IMR-90 (cell line): ENCODE results near the gene HUNK. TPM values are rescaled to one million over a fixed set of nuclear protein-coding genes. Genes with fewer than 3 reads are reported as not detected.

Source experiments
- ATAC-seq: fragments of 200-7000 bp; cut with Tn5 transposase; 2 replicates; pipeline ENCODE4 v1.9.1; 2020; ENCODE audit warnings: low read depth, mild to moderate bottlenecking, moderate library complexity
- BruUV-seq: library from RNA; stranded (reverse); fragments of 400-500 nt; replicated peaks from 2 replicates; lab custom pipeline; 2021; lab: Mats Ljungman, UMichigan
- CTCF ChIA-PET: fragments of 300-600 bp; formaldehyde crosslinking; extraction: SDS; loops from one replicate; lab custom pipeline; 2021; ENCODE audit warnings: antibody characterized with exemption; lab: Yijun Ruan, JAX
- POLR2A ChIA-PET: fragments of 300-600 bp; sonication (Branson Sonifier 250); formaldehyde crosslinking; loops from one replicate; lab custom pipeline; 2022; ENCODE audit warnings: antibody characterized with exemption; ENCODE audit not compliant: unreplicated experiment; lab: Charles Lee
- DNase-seq: peaks from one replicate; pipeline ENCODE4 v3.0.0; 2013
- H2AFZ ChIP-seq: replicated peaks from 2 replicates; pipeline ENCODE3; 2013; ENCODE audit warnings: low read length, mild to moderate bottlenecking; ENCODE audit not compliant: poor library complexity
- H2AK5ac ChIP-seq: 2 replicates; pipeline ENCODE4 v1.6.1; 2013; ENCODE audit warnings: low read depth, low read length, inconsistent platforms
- H2AK9ac ChIP-seq: replicated peaks from 2 replicates; pipeline ENCODE3; 2013; ENCODE audit warnings: mild to moderate bottlenecking, low read depth, low read length, moderate library complexity; ENCODE audit not compliant: poor library complexity
- H2BK120ac ChIP-seq: 2 replicates; pipeline ENCODE4 v1.6.1; 2013; ENCODE audit warnings: low read depth, low read length, inconsistent platforms
- H2BK15ac ChIP-seq: 3 replicates; pipeline ENCODE4 v1.6.1; 2013; ENCODE audit warnings: low read depth, low read length, inconsistent platforms
- H2BK20ac ChIP-seq: 2 replicates; pipeline ENCODE4 v1.6.1; 2013; ENCODE audit warnings: low read depth, mild to moderate bottlenecking, inconsistent platforms, low read length, moderate library complexity
- H2BK5ac ChIP-seq: 2 replicates; pipeline ENCODE4 v1.6.1; 2013; ENCODE audit warnings: mild to moderate bottlenecking, low read depth, low read length, inconsistent platforms; ENCODE audit not compliant: poor library complexity, severe bottlenecking
- H3K14ac ChIP-seq: replicated peaks from 2 replicates; pipeline ENCODE4 v1.6.1; 2013; ENCODE audit warnings: low read depth, low read length, inconsistent platforms
- H3K18ac ChIP-seq: 2 replicates; pipeline ENCODE4 v1.6.1; 2013; ENCODE audit warnings: low read depth, low read length, control low read depth
- H3K23ac ChIP-seq: 2 replicates; pipeline ENCODE4 v1.6.1; 2013; ENCODE audit warnings: low read depth, low read length, inconsistent platforms
- H3K27ac ChIP-seq: 2 replicates; pipeline ENCODE4 v1.5.1; 2013; ENCODE audit warnings: mild to moderate bottlenecking, control low read depth, low read length; ENCODE audit not compliant: insufficient read depth
- H3K27me3 ChIP-seq: 2 replicates; pipeline ENCODE4 v1.6.1; 2013; ENCODE audit warnings: low read length; ENCODE audit not compliant: control insufficient read depth, insufficient read depth
- H3K36me3 ChIP-seq: 2 replicates; pipeline ENCODE4 v1.6.1; 2013; ENCODE audit warnings: low read length, mixed read lengths; ENCODE audit not compliant: control insufficient read depth, insufficient read depth
- H3K4ac ChIP-seq: 2 replicates; pipeline ENCODE4 v1.6.1; 2013; ENCODE audit warnings: low read depth, low read length, inconsistent platforms
- H3K4me1 ChIP-seq: 2 replicates; pipeline ENCODE4 v1.6.1; 2013; ENCODE audit warnings: low read length, mixed read lengths; ENCODE audit not compliant: control insufficient read depth, insufficient read depth
- H3K4me2 ChIP-seq: 2 replicates; pipeline ENCODE4 v1.6.1; 2013; ENCODE audit warnings: low read depth, mild to moderate bottlenecking, control low read depth, low read length, moderate library complexity
- H3K4me3 ChIP-seq: 2 replicates; pipeline ENCODE4 v1.5.1; 2013; ENCODE audit warnings: low read depth, mild to moderate bottlenecking, control low read depth, low read length, moderate library complexity; ENCODE audit not compliant: insufficient read depth
- H3K56ac ChIP-seq: 2 replicates; pipeline ENCODE4 v1.6.1; 2013; ENCODE audit warnings: low read length, inconsistent platforms; ENCODE audit not compliant: insufficient read depth; ENCODE audit errors: extremely low read depth
- H3K79me1 ChIP-seq, 2 experiments: 2 replicates each; pipeline ENCODE4 v1.6.1; 2013; ENCODE audit warnings: low read length in 2 of 2, inconsistent platforms in 1 of 2, low read depth in 1 of 2
- H3K9ac ChIP-seq: 2 replicates; pipeline ENCODE4 v1.6.1; 2013; ENCODE audit warnings: low read depth, low read length, control low read depth
- H3K9me1 ChIP-seq: 2 replicates; pipeline ENCODE4 v1.6.1; 2013; ENCODE audit warnings: low read length, inconsistent platforms; ENCODE audit not compliant: insufficient read depth
- H3K9me3 ChIP-seq: 2 replicates; pipeline ENCODE4 v1.6.1; 2013; ENCODE audit warnings: low read length; ENCODE audit not compliant: control insufficient read depth, insufficient read depth
- H4K20me1 ChIP-seq: 2 replicates; pipeline ENCODE4 v1.6.1; 2013; ENCODE audit warnings: low read length, inconsistent platforms; ENCODE audit not compliant: insufficient read depth
- H4K5ac ChIP-seq: 2 replicates; pipeline ENCODE4 v1.6.1; 2013; ENCODE audit warnings: mild to moderate bottlenecking, low read depth, low read length, control low read depth
- H4K8ac ChIP-seq, 2 experiments: 2 replicates each; pipeline ENCODE4 v1.6.1; 2013; ENCODE audit warnings: low read depth in 2 of 2, low read length in 2 of 2, control low read depth in 1 of 2, inconsistent platforms in 1 of 2
- H4K91ac ChIP-seq: 2 replicates; pipeline ENCODE4 v1.6.1; 2013; ENCODE audit warnings: low read depth, low read length, inconsistent platforms; ENCODE audit not compliant: insufficient read depth
- BHLHE40 ChIP-seq: fragments of 150-350 bp; IDR thresholded peaks from 2 replicates; pipeline ENCODE4 v1.6.1; 2016; ENCODE audit warnings: mild to moderate bottlenecking, low read depth, low read length
- CEBPB ChIP-seq: IDR thresholded peaks from 2 replicates; pipeline ENCODE4 v1.6.1; 2012; ENCODE audit warnings: low read depth, low read length, improper control_type of control experiment
- CTCF ChIP-seq: conservative IDR thresholded peaks from 2 replicates; pipeline ENCODE4 v1.5.1; 2012; ENCODE audit warnings: mild to moderate bottlenecking, low read depth, low read length, improper control_type of control experiment
- MAFK ChIP-seq: IDR thresholded peaks from 2 replicates; pipeline ENCODE4 v1.6.1; 2012; ENCODE audit warnings: low read depth, low read length, improper control_type of control experiment
- MXI1 ChIP-seq: IDR thresholded peaks from 2 replicates; pipeline ENCODE4 v1.6.1; 2012; ENCODE audit warnings: low read depth, mild to moderate bottlenecking, low read length, moderate library complexity, borderline replicate concordance
- NFE2L2 ChIP-seq: fragments of 150-350 bp; IDR thresholded peaks from 2 replicates; pipeline ENCODE4 v1.6.1; 2016; ENCODE audit warnings: low read depth, mild to moderate bottlenecking, low read length
- RCOR1 ChIP-seq: IDR thresholded peaks from 2 replicates; pipeline ENCODE4 v1.6.1; 2012; ENCODE audit warnings: mild to moderate bottlenecking, low read length, improper control_type of control experiment; ENCODE audit not compliant: insufficient replicate concordance
- RFX5 ChIP-seq: IDR thresholded peaks from 2 replicates; pipeline ENCODE4 v1.8.0; 2012; ENCODE audit warnings: low read depth, mild to moderate bottlenecking, low read length, moderate library complexity
- SMC3 ChIP-seq: fragments of 150-350 bp; IDR thresholded peaks from 2 replicates; pipeline ENCODE4 v1.6.1; 2016; ENCODE audit warnings: low read depth, mild to moderate bottlenecking, antibody characterized with exemption, low read length, moderate library complexity
- USF2 ChIP-seq: fragments of 150-350 bp; IDR thresholded peaks from 2 replicates; pipeline ENCODE4 v1.6.1; 2017; ENCODE audit warnings: mild to moderate bottlenecking, antibody characterized with exemption, low read length, low read depth
- WGBS, 2 experiments: methylation state at CpG; one replicate each; pipeline versions ENCODE4 v1.1.5 to v1.1.7; 2013; ENCODE audit warnings: missing lambda C conversion rate in 2 of 2; ENCODE audit not compliant: insufficient read length in 1 of 2; ENCODE audit errors: extremely low coverage in 2 of 2; 5-methylcytosine and 5-hydroxymethylcytosine counted together
- dilution Hi-C: fragments of 300-500 bp; cut with HindIII; formaldehyde crosslinking; loops from one replicate; pipeline ENCODE4 v1.14.3; 2018; ENCODE audit warnings: low sequenced_read_pairs; ENCODE audit not compliant: unreplicated experiment
- in situ Hi-C: fragments of 300-500 bp; cut with MboI; formaldehyde crosslinking; loops from 3 replicates; pipeline ENCODE4 v1.14.3; 2019; ENCODE audit warnings: low sequenced_read_pairs, inconsistent platforms, mixed read lengths
- intact Hi-C: fragments of 100-400 bp; cut with micrococcal nuclease; formaldehyde crosslinking; loops from 2 replicates; pipeline ENCODE4 v1.10.0; 2022
- polyA plus RNA-seq, 3 experiments: library from polyadenylated mRNA; depleted of rRNA; stranded (reverse); fragments of >200 nt; gene quantifications; 2 replicates each; pipeline ENCODE4 v1.2.3, GENCODE V29; 2012; ENCODE audit warnings: low replicate concordance in 1 of 3
- total RNA-seq: library from RNA; depleted of rRNA; stranded (reverse); fragments of >200 nt; gene quantifications from 2 replicates; pipeline ENCODE4 v1.2.3, GENCODE V29; 2012
- TF ChIP-seq, protein P1 (sequence below): fragments of 150-350 bp; IDR thresholded peaks from 2 replicates; pipeline ENCODE4 v1.6.1; 2016; ENCODE audit warnings: low read depth, mild to moderate bottlenecking, low read length, moderate library complexity, borderline replicate concordance

Gene HUNK
- total and polyA plus RNA-seq, 2 of the 4 experiments (the other 2 are of a cell fraction), result 1.0 to 2.0 TPM

DNA sequence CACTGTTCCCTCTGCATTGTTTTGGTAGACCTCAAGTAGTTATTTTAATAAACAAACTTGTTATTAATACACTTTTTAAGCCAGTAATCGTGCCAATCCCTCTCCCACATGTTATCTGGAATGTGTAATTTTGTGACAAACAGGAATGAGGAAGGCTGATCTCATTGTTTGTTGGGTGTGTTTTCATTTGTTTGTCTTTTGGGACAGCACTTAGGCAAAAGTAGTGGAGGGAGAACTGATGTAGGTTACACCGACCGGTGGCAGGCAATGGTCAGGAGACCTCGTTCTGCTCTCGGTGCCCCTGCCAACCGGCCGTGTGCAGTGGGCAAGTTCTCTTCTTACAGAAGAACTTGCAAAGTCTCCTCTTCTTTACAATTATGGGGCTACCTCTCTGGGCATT lies 99.8 kb downstream of the HUNK start:
- H3K27me3 ChIP-seq, result no peaks in the 10 kb centered on the region
- dilution Hi-C loops, result no loop called here
- CTCF ChIA-PET, result no interaction called here
- no peak overlapping the region for H2BK20ac ChIP-seq
- no peaks in the 10 kb centered on the region; the same call in 1 of the 2 replicates for H3K4me1 ChIP-seq
- intact Hi-C loops, result no loop called here
- H4K8ac ChIP-seq, result no peak overlapping the region
- POLR2A ChIA-PET, result no interaction called here
- H3K9me3 ChIP-seq, result no peaks in the 10 kb centered on the region
- H3K56ac ChIP-seq, result no peak overlapping the region
- TF ChIP-seq SMC3 (no peak), CTCF (no peak), USF2 (no peak), MXI1 (no peak), BHLHE40 (no peak), RFX5 (no peak), RCOR1 (no peak), MAFK (no peak), NFE2L2 (no peak), CEBPB (no peak)
- TF ChIP-seq, protein P1, sequence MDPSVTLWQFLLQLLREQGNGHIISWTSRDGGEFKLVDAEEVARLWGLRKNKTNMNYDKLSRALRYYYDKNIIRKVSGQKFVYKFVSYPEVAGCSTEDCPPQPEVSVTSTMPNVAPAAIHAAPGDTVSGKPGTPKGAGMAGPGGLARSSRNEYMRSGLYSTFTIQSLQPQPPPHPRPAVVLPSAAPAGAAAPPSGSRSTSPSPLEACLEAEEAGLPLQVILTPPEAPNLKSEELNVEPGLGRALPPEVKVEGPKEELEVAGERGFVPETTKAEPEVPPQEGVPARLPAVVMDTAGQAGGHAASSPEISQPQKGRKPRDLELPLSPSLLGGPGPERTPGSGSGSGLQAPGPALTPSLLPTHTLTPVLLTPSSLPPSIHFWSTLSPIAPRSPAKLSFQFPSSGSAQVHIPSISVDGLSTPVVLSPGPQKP, result no peak
- no peak overlapping the region for H2BK120ac ChIP-seq
- no CpG with 5 or more reads among the region's 7 CpGs for whole genome bisulfite sequencing, 2 experiments
- no peak overlapping the region for H3K18ac ChIP-seq
- H3K9ac ChIP-seq, result no peak overlapping the region
- no peaks in the 10 kb centered on the region for H3K9me1 ChIP-seq
- no TSS peak for BruUV-seq
- H3K4ac ChIP-seq, result no peak overlapping the region
- peaks cover 11% of the 10 kb centered on the region for H3K36me3 ChIP-seq
- ATAC-seq (no peak), DNase-seq (no peak)
- H2AFZ ChIP-seq, result no peak overlapping the region
- H4K5ac ChIP-seq, result no peak overlapping the region
- no peak overlapping the region for H2BK15ac ChIP-seq
- no peak overlapping the region for H3K14ac ChIP-seq
- no peak overlapping the region for H2BK5ac ChIP-seq
- H4K20me1 ChIP-seq, result no peaks in the 10 kb centered on the region
- no peaks in the 10 kb centered on the region for H3K79me1 ChIP-seq
- in situ Hi-C loops, result no loop called here
- H2AK5ac ChIP-seq, result no peak overlapping the region
- H3K23ac ChIP-seq, result no peak overlapping the region
- no peak overlapping the region for H3K4me3 ChIP-seq
- H2AK9ac ChIP-seq, result no peak overlapping the region
- H3K27ac ChIP-seq, result no peak overlapping the region
- no peak overlapping the region for H3K4me2 ChIP-seq
- H4K91ac ChIP-seq, result no peak overlapping the region
